GM19099 (cell line): Measurements from ENCODE around the gene ELP2.

Experiments used
- POLR2A ChIP-seq: IDR thresholded peaks from 3 replicates; pipeline ENCODE4 v1.6.1; 2011; ENCODE audit warnings: low read depth; ENCODE audit not compliant: insufficient read length; ENCODE audit errors: extremely low read depth

ELP2 gene, protein sequence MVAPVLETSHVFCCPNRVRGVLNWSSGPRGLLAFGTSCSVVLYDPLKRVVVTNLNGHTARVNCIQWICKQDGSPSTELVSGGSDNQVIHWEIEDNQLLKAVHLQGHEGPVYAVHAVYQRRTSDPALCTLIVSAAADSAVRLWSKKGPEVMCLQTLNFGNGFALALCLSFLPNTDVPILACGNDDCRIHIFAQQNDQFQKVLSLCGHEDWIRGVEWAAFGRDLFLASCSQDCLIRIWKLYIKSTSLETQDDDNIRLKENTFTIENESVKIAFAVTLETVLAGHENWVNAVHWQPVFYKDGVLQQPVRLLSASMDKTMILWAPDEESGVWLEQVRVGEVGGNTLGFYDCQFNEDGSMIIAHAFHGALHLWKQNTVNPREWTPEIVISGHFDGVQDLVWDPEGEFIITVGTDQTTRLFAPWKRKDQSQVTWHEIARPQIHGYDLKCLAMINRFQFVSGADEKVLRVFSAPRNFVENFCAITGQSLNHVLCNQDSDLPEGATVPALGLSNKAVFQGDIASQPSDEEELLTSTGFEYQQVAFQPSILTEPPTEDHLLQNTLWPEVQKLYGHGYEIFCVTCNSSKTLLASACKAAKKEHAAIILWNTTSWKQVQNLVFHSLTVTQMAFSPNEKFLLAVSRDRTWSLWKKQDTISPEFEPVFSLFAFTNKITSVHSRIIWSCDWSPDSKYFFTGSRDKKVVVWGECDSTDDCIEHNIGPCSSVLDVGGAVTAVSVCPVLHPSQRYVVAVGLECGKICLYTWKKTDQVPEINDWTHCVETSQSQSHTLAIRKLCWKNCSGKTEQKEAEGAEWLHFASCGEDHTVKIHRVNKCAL

GRCh38 chr18:36129300-36130038, at the start of gene ELP2, which contains the start of gene SLC39A6:
Gene ELP2 (plus strand): TSS chr18:36129899. CDS start chr18:36129934, 35 bp downstream.
Gene SLC39A6 (minus strand): TSS chr18:36129340. CDS start chr18:36127007, 2,333 bp downstream.
- TF ChIP-seq POLR2A: peak; percentile 82

DNA sequence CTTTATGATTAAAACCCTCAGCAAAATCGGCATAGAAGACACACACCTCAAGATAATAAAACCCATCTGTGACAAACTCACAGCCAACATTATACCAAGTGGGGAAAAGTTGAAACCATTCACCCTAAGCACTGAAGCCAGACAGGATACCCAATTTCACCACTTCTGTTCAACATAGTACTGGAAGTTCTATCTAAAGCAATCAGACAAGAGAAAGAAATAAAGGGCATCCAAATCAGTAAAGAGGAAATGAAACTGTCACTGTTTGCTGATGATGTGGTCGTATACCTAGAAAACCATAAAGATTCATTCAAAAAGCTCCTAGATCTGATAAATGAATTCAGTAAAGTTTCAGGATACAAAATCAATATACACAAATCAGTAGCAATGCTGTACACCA, 46.0 kb upstream of the ELP2 start:
- TF ChIP-seq POLR2A: no peak

- TF ChIP-seq POLR2A: no peak
These were observed 44.5 kb upstream of the ELP2 start for GRCh38 chr18:36085195-36085594.

GRCh38 chr18:36086186-36086585, 43.5 kb upstream of the ELP2 start:
- no peak for TF ChIP-seq POLR2A

- no peak for TF ChIP-seq POLR2A
These were observed 41.4 kb upstream of the ELP2 start for GRCh38 chr18:36088256-36088655.

DNA sequence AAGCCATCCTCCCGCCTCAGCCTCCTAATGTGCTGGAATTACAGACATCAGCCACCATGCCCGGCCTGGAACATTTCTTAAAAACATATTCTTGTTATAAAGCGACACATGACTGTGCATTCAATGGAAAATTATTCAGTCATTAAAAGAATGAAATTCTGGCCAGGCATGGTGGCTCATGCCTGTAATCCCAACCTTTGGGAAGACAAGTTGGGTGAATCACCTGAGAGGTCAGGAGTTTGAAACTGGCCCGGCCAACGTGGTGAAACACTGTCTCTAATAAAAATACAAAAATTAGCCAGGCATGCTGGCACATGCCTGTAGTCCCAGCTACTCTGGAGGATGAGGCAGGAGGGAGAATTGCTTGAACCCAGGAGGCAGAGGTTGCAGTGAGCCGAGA, 40.7 kb upstream of the ELP2 start:
- no peak for TF ChIP-seq POLR2A

DNA sequence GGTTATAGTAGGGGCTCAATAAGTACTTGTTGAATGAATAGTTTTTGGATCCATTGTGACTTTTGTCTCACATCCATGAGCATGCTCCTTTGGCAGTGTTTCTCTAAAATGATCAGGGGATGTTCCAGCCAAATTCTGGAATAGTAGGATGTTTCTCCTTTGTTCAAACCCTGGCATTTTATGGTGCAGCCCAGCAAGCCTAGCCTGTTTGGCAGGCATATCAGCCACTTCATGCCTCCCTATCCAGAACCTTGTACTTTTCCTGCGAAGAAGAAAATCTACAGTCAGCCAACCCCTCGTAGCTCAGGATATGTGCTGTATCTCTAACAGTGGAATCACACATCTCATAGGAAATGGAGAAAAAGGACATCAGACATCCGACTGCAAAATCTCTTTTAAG, 35.3 kb upstream of the ELP2 start:
- no peak for TF ChIP-seq POLR2A

GRCh38 chr18:36095936-36096519, 33.7 kb upstream of the ELP2 start:
- TF ChIP-seq POLR2A: no peak

DNA sequence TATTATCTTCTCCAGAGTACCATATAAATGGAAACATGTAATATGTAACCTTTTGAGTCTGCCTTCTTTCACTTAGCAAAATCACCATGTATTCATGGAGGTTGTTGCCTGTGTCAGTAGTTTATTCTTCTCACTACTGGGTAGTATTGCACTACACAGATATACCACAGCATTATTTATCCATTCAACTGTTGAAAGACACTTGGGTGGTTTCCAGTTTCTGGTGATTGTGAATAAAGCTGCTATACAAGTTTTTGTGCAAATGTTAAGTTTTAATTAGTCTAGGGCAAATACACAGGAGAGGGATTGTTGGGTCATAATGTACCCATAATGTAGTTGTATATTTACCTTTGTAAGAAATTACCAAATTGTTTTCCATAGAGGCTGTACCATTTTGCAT, 32.7 kb upstream of the ELP2 start:
- TF ChIP-seq POLR2A: no peak

DNA sequence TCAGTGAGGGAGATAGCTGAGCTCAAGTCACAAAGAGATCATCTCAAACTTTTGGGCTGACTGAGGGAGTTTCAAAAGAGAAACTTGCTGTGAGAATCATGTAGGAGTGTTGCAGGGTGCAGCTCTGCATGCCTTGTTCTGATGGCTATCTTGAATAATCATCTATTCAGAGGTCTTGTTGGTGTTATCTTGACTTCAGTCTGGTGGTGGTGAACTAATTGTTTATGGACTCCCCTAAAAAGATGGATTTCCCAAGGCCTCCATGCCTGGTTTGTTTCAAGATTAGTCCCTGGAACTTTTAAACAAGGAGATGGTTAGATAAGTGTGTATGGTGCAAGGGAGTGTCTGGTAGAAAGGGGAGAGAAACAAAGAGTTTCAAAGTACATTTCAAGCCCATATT, 30.4 kb upstream of the ELP2 start:
- TF ChIP-seq POLR2A: no peak

- TF ChIP-seq POLR2A: no peak
These were observed 27.8 kb upstream of the ELP2 start for GRCh38 chr18:36101943-36102342.

DNA sequence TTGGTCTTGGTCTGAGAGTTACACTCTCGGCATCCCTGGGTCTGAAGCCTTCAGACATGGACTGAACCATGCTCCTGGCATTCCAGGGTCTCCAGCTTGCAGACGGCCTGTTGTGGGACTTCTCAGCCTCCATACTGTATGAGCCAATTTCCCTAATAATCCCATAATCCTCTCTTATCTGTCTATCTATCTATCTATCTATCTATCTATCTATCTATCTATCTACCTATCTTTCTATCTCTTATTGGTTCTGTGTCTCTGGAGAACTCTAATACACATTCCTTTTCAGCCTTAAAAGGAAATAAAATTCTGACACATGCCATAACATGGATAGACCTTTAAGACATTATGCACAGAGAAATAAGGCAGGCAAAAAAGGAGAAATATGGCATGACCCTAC, 24.9 kb upstream of the ELP2 start:
- no peak for TF ChIP-seq POLR2A

DNA sequence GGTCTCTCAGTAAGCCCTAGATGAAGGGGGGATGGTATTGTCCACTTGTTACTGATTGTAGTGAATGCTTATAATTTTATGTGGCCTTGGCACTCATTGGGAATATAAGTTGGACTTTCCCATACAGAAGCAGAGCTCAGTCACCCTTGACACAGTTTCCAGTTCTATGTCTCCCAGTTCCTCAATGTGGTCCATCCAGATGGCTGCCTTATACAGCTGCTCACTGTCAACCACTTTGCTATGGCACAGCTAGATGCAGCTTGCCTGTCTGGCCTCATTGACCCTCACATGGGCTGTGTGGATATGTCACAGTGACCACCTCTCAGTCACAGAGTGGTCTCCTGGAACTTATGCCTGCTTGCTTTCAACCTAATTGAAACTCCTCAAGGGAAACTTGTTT, 22.2 kb upstream of the ELP2 start:
- no peak for TF ChIP-seq POLR2A

GRCh38 chr18:36108196-36108595, 21.5 kb upstream of the ELP2 start:
- no peak for TF ChIP-seq POLR2A

GRCh38 chr18:36108601-36109000, 21.1 kb upstream of the ELP2 start:
- TF ChIP-seq POLR2A: no peak

- TF ChIP-seq POLR2A: no peak
These were observed 20.0 kb upstream of the ELP2 start for GRCh38 chr18:36109737-36110136.

- no peak for TF ChIP-seq POLR2A
These were observed 17.4 kb upstream of the ELP2 start for GRCh38 chr18:36112302-36112701.
